A549 (cell line): ENCODE measurements around the gene STYXL1. TPM values are rescaled to one million over a fixed set of nuclear protein-coding genes. Genes with fewer than 3 reads are reported as not detected.
A peak's percentile ranks its signal among the peaks of the same experiment; 100 is the strongest.
"Not testable (repeated sequence)": the region's sequence is repeated elsewhere in the genome, so short reads cannot be mapped to it uniquely, and the experiment has no call there.

Experiments
- ATAC-seq, 2 experiments: fragments of 200-7000 bp in 1 of 2; fragments of >200 bp in 1 of 2; cut with Nextera tagmentation in 1 of 2; cut with Tn5 transposase in 1 of 2; 3 replicates each; pipeline versions ENCODE4 v1.8.0 to v1.9.1; 2018 to 2020; ENCODE audit warnings: mild to moderate bottlenecking in 1 of 2, moderate library complexity in 1 of 2
- CTCF ChIA-PET: fragments of 300-600 bp; sonication (Branson Sonifier 250); formaldehyde crosslinking; extraction: SDS; loops from one replicate; lab custom pipeline; 2021; ENCODE audit warnings: antibody characterized with exemption, inconsistent platforms; lab: Yijun Ruan, JAX
- POLR2A ChIA-PET: fragments of 350-600 bp; formaldehyde crosslinking; extraction: SDS; loops from one replicate; lab custom pipeline; 2021; ENCODE audit warnings: antibody characterized with exemption, inconsistent platforms; lab: Yijun Ruan, JAX
- DNase-seq, 2 experiments: peaks; one replicate each; pipeline versions ENCODE4 v3.0.0 to v3.0.0-alpha.2; 2011 to 2016; ENCODE audit warnings: low read depth in 1 of 2, low spot score in 1 of 2
- FAIRE-seq: peaks from 2 replicates; lab custom pipeline; 2011; peaks lifted over from hg19 to GRCh38; lab: Jason Lieb, UNC
- H3K27ac ChIP-seq, 2 experiments: fragments of >200 bp; sonication (Bioruptor Twin); formaldehyde crosslinking; 3 replicates each; pipeline ENCODE4 v1.5.1; 2016 to 2017
- H3K4me1 ChIP-seq: fragments of >200 bp; sonication (Bioruptor Twin); formaldehyde crosslinking; 3 replicates; pipeline ENCODE4 v1.6.1; 2016
- H3K4me2 ChIP-seq: fragments of >200 bp; sonication (Bioruptor Twin); formaldehyde crosslinking; 3 replicates; pipeline ENCODE4 v1.6.1; 2016
- H3K4me3 ChIP-seq: fragments of >200 bp; sonication (Bioruptor Twin); formaldehyde crosslinking; 3 replicates; pipeline ENCODE4 v1.5.1; 2016
- H3K9me3 ChIP-seq: fragments of >200 bp; sonication (Bioruptor Twin); formaldehyde crosslinking; 3 replicates; pipeline ENCODE4 v1.6.1; 2016
- CBX2 ChIP-seq: fragments of 200-600 bp; sonication (generic); IDR thresholded peaks from 2 replicates; pipeline ENCODE4 v1.6.1; 2016; ENCODE audit warnings: low read depth, mild to moderate bottlenecking, borderline replicate concordance
- CBX8 ChIP-seq: fragments of 200-600 bp; sonication (generic); IDR thresholded peaks from 2 replicates; pipeline ENCODE4 v1.6.1; 2016
- CTCF ChIP-seq: fragments of >200 bp; sonication (Bioruptor Twin); formaldehyde crosslinking; IDR thresholded peaks from 3 replicates; pipeline ENCODE4 v1.5.1; 2016
- EHMT2 ChIP-seq: fragments of 200-600 bp; sonication (generic); IDR thresholded peaks from 2 replicates; pipeline ENCODE4 v1.6.1; 2016; ENCODE audit warnings: antibody characterized with exemption, low read depth, mild to moderate bottlenecking, moderate library complexity
- EP300 ChIP-seq, 2 experiments: fragments of >200 bp; sonication (Bioruptor Twin); formaldehyde crosslinking; IDR thresholded peaks; 2 replicates in 1 of 2; 3 replicates in 1 of 2; pipeline ENCODE4 v1.6.1; 2016 to 2017
- FOXS1 ChIP-seq: fragments of 250-450 bp; sonication (Bioruptor Pico); IDR thresholded peaks from 2 replicates; pipeline ENCODE4 v1.5.0; 2020; ENCODE audit warnings: mild to moderate bottlenecking, moderate library complexity
- GATA3 ChIP-seq: IDR thresholded peaks from 2 replicates; pipeline ENCODE4 v1.6.1; 2012; ENCODE audit warnings: borderline replicate concordance
- HES2 ChIP-seq: fragments of >200 bp; sonication (Bioruptor Twin); formaldehyde crosslinking; IDR thresholded peaks from 2 replicates; pipeline ENCODE4 v1.6.1; 2016
- HEYL ChIP-seq: fragments of 250-450 bp; sonication (Bioruptor Pico); IDR thresholded peaks from 2 replicates; pipeline ENCODE4 v1.8.0; 2021; ENCODE audit warnings: mild to moderate bottlenecking, moderate library complexity
- HMGXB4 ChIP-seq: fragments of 250-450 bp; sonication (Bioruptor Pico); IDR thresholded peaks from 2 replicates; pipeline ENCODE4 v1.5.0; 2021; ENCODE audit warnings: mild to moderate bottlenecking, moderate library complexity, borderline replicate concordance
- HOXB13 ChIP-seq: fragments of 250-450 bp; sonication (Bioruptor Pico); IDR thresholded peaks from 2 replicates; pipeline ENCODE4 v1.5.0; 2020; ENCODE audit warnings: low read depth, mild to moderate bottlenecking, moderate library complexity
- JUNB ChIP-seq: fragments of >200 bp; sonication (Bioruptor Twin); formaldehyde crosslinking; IDR thresholded peaks from 2 replicates; pipeline ENCODE4 v1.6.1; 2016
- MAFK ChIP-seq: fragments of 450-650 bp; IDR thresholded peaks from 2 replicates; pipeline ENCODE4 v1.6.1; 2014; ENCODE audit not compliant: partially characterized antibody
- MAX ChIP-seq: IDR thresholded peaks from 2 replicates; pipeline ENCODE4 v1.6.1; 2012
- MAZ ChIP-seq: fragments of 150-350 bp; IDR thresholded peaks from 2 replicates; pipeline ENCODE4 v1.6.1; 2014; ENCODE audit warnings: antibody characterized with exemption, low read depth, low read length, borderline replicate concordance
- MYC ChIP-seq: IDR thresholded peaks from 2 replicates; pipeline ENCODE4 v1.6.1; 2012; ENCODE audit warnings: mild to moderate bottlenecking, inconsistent platforms, low read length, improper control_type of control experiment, borderline replicate concordance
- POLR2AphosphoS2 ChIP-seq: conservative IDR thresholded peaks from 2 replicates; pipeline ENCODE4 v1.6.1; 2012; ENCODE audit warnings: low read length, improper control_type of control experiment, inconsistent platforms
- RAD21 ChIP-seq, 2 experiments: fragments of >200 bp in 1 of 2; sonication (Bioruptor Twin) in 1 of 2; formaldehyde crosslinking in 1 of 2; IDR thresholded peaks in 1 of 2; conservative IDR thresholded peaks in 1 of 2; 2 replicates in 1 of 2; 3 replicates in 1 of 2; pipeline ENCODE4 v1.6.1; 2012 to 2018; ENCODE audit warnings: inconsistent platforms in 1 of 2
- RARB ChIP-seq: fragments of 250-450 bp; sonication (Bioruptor Pico); IDR thresholded peaks from 2 replicates; pipeline ENCODE4 v1.8.0; 2021; ENCODE audit warnings: mild to moderate bottlenecking, moderate library complexity
- REST ChIP-seq: fragments of 200-600 bp; sonication (generic); IDR thresholded peaks from 2 replicates; pipeline ENCODE4 v1.6.1; 2016; ENCODE audit warnings: antibody characterized with exemption, mild to moderate bottlenecking, moderate library complexity
- SMC3 ChIP-seq: fragments of >200 bp; sonication (Bioruptor Twin); formaldehyde crosslinking; IDR thresholded peaks from 3 replicates; pipeline ENCODE4 v1.6.1; 2018; ENCODE audit warnings: inconsistent platforms
- SREBF2 ChIP-seq: fragments of 450-650 bp; IDR thresholded peaks from 2 replicates; pipeline ENCODE4 v1.6.1; 2014; ENCODE audit warnings: mild to moderate bottlenecking, moderate library complexity
- WGBS: methylation state at CpG from one replicate; pipeline ENCODE4 v1.1.6; 2017; ENCODE audit errors: missing lambda C conversion rate; 5-methylcytosine and 5-hydroxymethylcytosine counted together
- polyA plus RNA-seq, 4 experiments: library from polyadenylated mRNA; depleted of rRNA in 3 of 4; stranded (reverse); fragments of >200 nt; fragmentation: RNase III in 1 of 4; extraction: RNeasy Plus Mini Kit Qiagen cat#74134 plus additional on column Dnase treatment in 1 of 4; gene quantifications; 2 replicates in 3 of 4; 3 replicates in 1 of 4; pipeline ENCODE4 v1.2.3, GENCODE V29; 2011 to 2017

The STYXL1 gene
- polyA plus RNA-seq, 2 of the 4 experiments (the other 2 are of a cell fraction): 36.0 to 76.8 TPM

- no peak for TF ChIP-seq REST
- no peak for TF ChIP-seq EP300 (IDR thresholded peaks at IDR 0.05)
- no peak for TF ChIP-seq MYC
- TF ChIP-seq POLR2AphosphoS2: no peak
- TF ChIP-seq HEYL: no peak
- no peak for TF ChIP-seq GATA3
These were observed 25.6 kb downstream of the STYXL1 start (continued) for GRCh38 chr7:76022026-76022780.

GRCh38 chr7:76020031-76020714 lies 27.6 kb downstream of the STYXL1 start:
- Histone ChIP-seq H3K4me3 (no peak overlapping the region), H3K4me1 (no peaks in the 10 kb centered on the region), H3K27ac (no peak overlapping the region), H3K4me2 (no peak overlapping the region), H3K9me3 (no peaks in the 10 kb centered on the region)
- 26% methylated on average over 6 of the region's 6 CpGs for WGBS
- FAIRE-seq (no peak), ATAC-seq (peak; percentile 93 to 95), DNase-seq (peak; percentile 77)
- ChIA-PET POLR2A (interaction anchor here (0.6 to 1.1 kb wide), 3 partner anchors 27 to 133 kb away, joined by 3 to 4 read pairs (median 3); partner anchors contain the start of genes MDH2 and STYXL1), CTCF (interaction anchor here (0.6 to 7.6 kb wide), 47 partner anchors 9 to 258 kb away, joined by 3 to 82 read pairs (median 5); partner anchors contain the start of genes CCL26, RHBDD2 and TMEM120A)
- TF ChIP-seq CTCF: peak; percentile 84
- TF ChIP-seq JUNB: no peak
- TF ChIP-seq MAX: no peak
- TF ChIP-seq RAD21 (conservative IDR thresholded peaks at IDR 0.05 in 1 of 2, IDR thresholded peaks at IDR 0.05 in 1 of 2): peak; percentile 92 to 96
- TF ChIP-seq HMGXB4 (CRISPR knock-in tag): no peak
- TF ChIP-seq REST: no peak
- no peak for TF ChIP-seq CBX2
- no peak for TF ChIP-seq HES2
- TF ChIP-seq FOXS1: no peak
- no peak for TF ChIP-seq MAZ
- no peak for TF ChIP-seq CBX8
- TF ChIP-seq HEYL: no peak
- TF ChIP-seq EP300 (IDR thresholded peaks at IDR 0.05): no peak
- no peak for TF ChIP-seq MYC
- TF ChIP-seq EHMT2: no peak
- TF ChIP-seq RARB (CRISPR knock-in tag): no peak
- TF ChIP-seq HOXB13 (CRISPR knock-in tag): no peak
- no peak for TF ChIP-seq MAFK
- peak; percentile 88 for TF ChIP-seq SMC3
- TF ChIP-seq SREBF2: no peak

GRCh38 chr7:76018520-76018919 lies 29.3 kb downstream of the STYXL1 start:
- DNase-seq, H3K9me3 ChIP-seq, H3K4me2 ChIP-seq, FAIRE-seq, H3K27ac ChIP-seq, ATAC-seq, H3K4me3 ChIP-seq, H3K4me1 ChIP-seq, POLR2A ChIA-PET: not testable (repeated sequence)
- CTCF ChIA-PET: interaction anchor here (1.1 to 7.6 kb wide), 4 partner anchors 8 to 153 kb away, joined by 3 to 82 read pairs (median 10); no protein-coding TSS in a partner anchor
- 95% methylated on average over 4 of the region's 4 CpGs for WGBS
